ENCODE measurements around the gene MYADML2.
"Not testable (repeated sequence)": the region's sequence is repeated elsewhere in the genome, so short reads cannot be mapped to it uniquely, and the experiment has no call there.

Gene MYADML2

GRCh38 chr17:81924557-81925532 lies 22.2 kb downstream of the MYADML2 start:
- DNase-seq (ENCODE audit: low read depth in 2 of 2) = no peak

GRCh38 chr17:81923302-81924260 lies 23.5 kb downstream of the MYADML2 start:
- DNase-seq (ENCODE audit: low read depth in 2 of 2) = no peak

- no peak for DNase-seq (ENCODE audit: low read depth in 2 of 2)
Measured at GRCh38 chr17:81922566-81923301, 24.3 kb downstream of the MYADML2 start.

GRCh38 chr17:81921996-81922565 lies 25.0 kb downstream of the MYADML2 start:
- DNase-seq (ENCODE audit: low read depth in 2 of 2) = no peak

- DNase-seq (ENCODE audit: low read depth in 2 of 2) = no peak
Measured at GRCh38 chr17:81921537-81921862, 25.5 kb downstream of the MYADML2 start.

GRCh38 chr17:81920612-81921536 lies 26.2 kb downstream of the MYADML2 start:
- no peak for DNase-seq (ENCODE audit: low read depth in 2 of 2)

DNA sequence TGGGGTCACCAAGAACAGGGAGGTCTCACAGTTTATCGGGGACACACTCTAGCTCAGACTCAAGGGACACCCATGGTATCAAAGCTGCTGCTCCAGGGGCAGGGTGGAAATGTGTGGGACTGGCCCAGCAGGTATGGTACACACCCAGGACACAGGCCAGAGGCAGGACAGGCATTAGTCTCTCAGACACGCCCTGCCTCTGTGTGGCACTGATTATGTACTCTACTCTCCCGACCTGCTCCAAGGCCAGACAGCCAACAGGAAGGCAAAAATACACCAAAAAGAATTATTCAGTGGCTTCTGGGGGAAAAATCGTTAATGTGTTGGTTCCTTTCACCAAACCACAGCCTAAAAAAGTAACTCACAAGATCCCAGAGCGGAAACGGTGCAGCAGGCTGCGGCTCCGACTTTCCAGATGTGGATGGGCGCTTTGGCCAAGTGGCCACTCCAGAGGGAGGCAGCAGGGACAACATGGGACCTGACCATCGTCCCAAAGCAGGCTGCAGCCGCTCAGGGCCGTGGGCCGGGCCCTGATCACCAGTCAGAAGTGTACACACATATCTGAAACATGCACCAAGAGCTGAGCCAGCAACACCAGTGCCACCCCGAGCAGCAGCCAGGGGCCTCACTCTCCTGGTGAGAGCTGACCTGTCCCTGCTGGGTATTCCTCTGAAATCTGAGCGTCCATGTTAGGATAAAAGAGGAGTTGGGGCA lies 28.0 kb downstream of the MYADML2 start:
- DNase-seq (ENCODE audit: low read depth in 2 of 2) = no peak

DNA sequence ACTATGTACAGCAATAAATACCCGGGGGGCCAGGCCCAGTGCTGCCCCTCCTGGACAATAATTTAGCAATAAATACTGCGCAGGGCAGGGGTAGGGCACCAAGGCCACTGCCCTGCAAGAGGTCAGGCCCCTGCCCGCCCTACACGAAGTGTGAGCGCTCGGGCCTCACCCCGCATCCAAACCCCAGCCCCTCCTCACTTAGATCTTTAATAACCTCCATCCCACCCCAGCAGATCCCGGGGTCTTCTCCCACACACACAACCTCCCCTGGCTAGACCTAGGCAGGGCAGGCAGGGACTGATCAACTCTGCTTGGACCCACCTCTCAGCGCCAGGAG lies 28.7 kb downstream of the MYADML2 start:
- not testable (repeated sequence) for DNase-seq (ENCODE audit: low read depth in 2 of 2)

DNA sequence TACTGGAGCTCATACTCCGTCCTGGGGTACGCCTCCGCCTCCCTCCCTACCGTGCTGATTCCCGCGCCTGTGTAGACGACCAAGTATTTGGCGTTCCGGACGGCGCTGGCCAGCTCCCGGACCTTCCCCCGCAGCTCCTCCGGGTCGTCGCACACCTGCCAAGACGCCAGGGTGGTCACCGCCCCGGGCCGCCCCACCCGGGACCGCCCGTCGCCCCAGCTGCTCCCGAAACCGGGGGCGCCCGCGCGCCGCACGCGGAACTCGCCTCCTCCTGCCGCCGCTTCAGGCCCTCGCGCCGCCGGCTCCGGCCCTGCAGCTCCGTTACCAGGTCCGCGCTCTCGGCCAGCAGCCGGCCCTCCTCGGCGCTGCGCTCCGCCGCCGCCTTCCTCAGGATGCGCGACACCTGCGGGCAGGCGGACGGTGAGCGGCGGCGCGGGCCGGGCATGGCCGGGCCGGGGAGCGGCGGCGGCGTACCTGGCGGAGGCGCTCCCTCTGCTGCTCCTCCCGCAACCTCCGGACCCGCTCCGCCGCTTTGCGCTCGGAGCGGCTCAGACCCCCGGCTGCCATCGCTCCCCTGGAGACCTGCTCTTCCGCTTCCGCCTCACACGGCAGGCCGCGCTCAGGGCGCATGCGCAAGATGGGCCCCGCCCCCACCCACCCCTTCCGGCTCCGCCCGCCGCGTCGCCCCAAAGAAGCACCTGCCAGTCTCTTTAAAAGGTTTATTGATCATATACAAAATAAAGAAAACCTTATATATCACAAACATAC lies 29.3 kb downstream of the MYADML2 start, which contains the start of gene SIRT7:
SIRT7 (minus strand) TSS at position 612 of the 768 bp plus-strand sequence; CDS start at position 567, 45 bp downstream.
- peak; percentile 62 to 65 for DNase-seq (ENCODE audit: low read depth in 2 of 2)

GRCh38 chr17:81916234-81917001 lies 30.6 kb downstream of the MYADML2 start:
- DNase-seq (ENCODE audit: low read depth in 2 of 2) = no peak

GRCh38 chr17:81915331-81915730 lies 31.7 kb downstream of the MYADML2 start:
- no peak for DNase-seq (ENCODE audit: low read depth in 2 of 2)

- DNase-seq (ENCODE audit: low read depth in 2 of 2) = no peak
Measured at GRCh38 chr17:81914103-81914850, 32.8 kb downstream of the MYADML2 start.

DNA sequence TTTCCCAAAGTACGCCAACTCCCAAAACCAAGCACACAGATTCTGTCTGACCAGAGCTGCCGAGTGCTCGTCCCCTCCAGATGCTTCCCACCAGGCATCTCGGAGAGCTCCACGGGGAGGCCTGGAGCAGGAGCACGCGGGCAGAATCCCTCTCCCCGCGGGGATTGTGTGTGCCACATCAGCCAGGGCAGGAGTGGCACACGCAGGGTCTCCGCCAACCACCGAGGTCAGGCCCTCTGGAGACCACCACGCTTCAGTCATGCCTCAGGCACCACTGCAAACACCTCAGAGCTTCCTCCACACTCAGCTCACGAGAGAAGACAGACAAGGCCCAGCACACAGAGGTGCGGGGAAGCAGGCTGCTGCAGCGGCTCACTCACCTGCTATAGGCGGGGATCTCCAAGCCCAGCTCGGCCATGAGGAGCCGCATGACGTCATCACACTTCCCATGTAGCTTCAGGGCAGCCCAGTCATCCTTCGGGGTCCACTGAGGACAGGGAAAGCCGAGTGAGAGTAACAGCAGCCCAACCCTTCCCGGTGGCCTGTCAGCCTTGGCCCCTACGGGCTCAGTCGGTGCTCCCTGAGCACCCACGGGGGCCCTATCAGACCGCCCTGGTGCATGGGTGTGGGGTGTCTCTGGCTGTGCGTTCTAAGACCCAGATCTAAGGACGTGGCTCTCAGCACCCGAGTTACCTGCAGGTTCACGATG lies 33.5 kb downstream of the MYADML2 start:
- DNase-seq (ENCODE audit: low read depth in 2 of 2) = no peak

DNA sequence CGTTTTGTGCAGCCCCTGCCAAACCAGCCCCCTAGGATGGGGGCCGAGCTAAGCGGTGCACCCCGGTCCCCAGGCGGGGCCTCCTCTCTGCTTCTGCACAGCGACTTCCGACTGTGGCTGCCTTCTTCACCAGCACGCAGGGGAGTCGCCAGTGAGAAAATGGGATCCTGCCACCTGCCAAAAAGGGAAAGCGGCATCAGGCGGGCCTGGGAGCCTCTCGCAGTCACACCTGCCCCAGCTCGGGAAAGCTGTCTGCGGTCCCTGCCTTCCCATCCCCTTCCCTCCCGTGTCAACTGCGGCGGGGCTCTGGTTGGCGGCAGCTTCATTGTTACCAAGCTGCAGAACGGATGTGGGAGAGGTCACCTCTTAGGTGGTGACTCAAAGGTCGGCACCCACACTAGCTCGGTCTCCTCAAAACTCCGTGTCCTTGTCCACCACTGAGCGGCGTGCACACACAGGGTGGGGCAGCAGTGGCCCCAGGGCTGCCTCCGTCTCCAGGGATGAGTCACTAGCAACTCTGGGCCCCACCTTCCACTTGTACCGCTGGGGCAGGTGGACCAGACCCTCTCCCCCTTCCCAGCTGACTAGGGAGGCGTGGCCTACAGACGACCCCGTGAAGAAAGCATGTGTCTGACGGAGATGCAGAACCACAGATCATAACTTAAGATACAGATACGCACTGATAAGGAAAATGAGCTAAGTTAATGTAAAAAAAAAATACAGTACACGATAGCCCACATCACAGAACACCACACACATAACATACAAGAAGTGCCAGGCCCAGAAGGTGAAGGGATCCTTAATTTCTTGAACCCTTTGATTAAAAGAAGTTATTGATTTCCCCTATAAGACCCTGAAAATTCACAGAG lies 34.4 kb downstream of the MYADML2 start:
- no peak for DNase-seq (ENCODE audit: low read depth in 2 of 2)

GRCh38 chr17:81911969-81912368 lies 35.1 kb downstream of the MYADML2 start:
- DNase-seq (ENCODE audit: low read depth in 2 of 2) = no peak

Data from activated CD8-positive, alpha-beta memory T cell treated with anti-CD3 and anti-CD28 coated beads for 4 hours (primary cell).